HFF-Myc (cell line): ENCODE measurements around the gene SMAP1.
A peak's percentile ranks its signal among the peaks of the same experiment; 100 is the strongest.

Source experiments
- DNase-seq: peaks from one replicate; pipeline ENCODE4 v3.0.0-alpha.2; 2011; ENCODE audit warnings: low read depth; ENCODE audit errors: extremely low read depth
- H3K4me3 ChIP-seq: replicated peaks from 2 replicates; pipeline ENCODE4 v1.5.1; 2011; ENCODE audit warnings: low read depth, mild to moderate bottlenecking, control low read depth, low read length
- CTCF ChIP-seq: IDR thresholded peaks from 2 replicates; pipeline ENCODE4 v1.5.1; 2012; ENCODE audit warnings: mild to moderate bottlenecking, low read depth, low read length, control low read depth; ENCODE audit errors: missing control alignments

SMAP1 gene

GRCh38 chr6:70667711-70668498, at the start of gene SMAP1:
Gene SMAP1 (plus strand): TSS chr6:70667883. CDS start chr6:70668024, 141 bp downstream.
- H3K4me3 ChIP-seq: peak within 1 kb of the TSS; percentile 87
- DNase-seq: no peak
- no peak for TF ChIP-seq CTCF

GRCh38 chr6:70620746-70621145, 46.9 kb upstream of the SMAP1 start:
- no peak for TF ChIP-seq CTCF
- DNase-seq: no peak
- no peak overlapping the region for H3K4me3 ChIP-seq

- no peak overlapping the region for H3K4me3 ChIP-seq
- no peak for TF ChIP-seq CTCF
- no peak for DNase-seq
These were observed 45.2 kb upstream of the SMAP1 start for GRCh38 chr6:70622461-70622860.

GRCh38 chr6:70625436-70625835, 42.2 kb upstream of the SMAP1 start:
- no peak overlapping the region for H3K4me3 ChIP-seq
- no peak for TF ChIP-seq CTCF
- DNase-seq: no peak

GRCh38 chr6:70627500-70628254, 40.0 kb upstream of the SMAP1 start:
- no peak for TF ChIP-seq CTCF
- H3K4me3 ChIP-seq: no peak overlapping the region
- DNase-seq: no peak

- no peak for TF ChIP-seq CTCF
- no peak overlapping the region for H3K4me3 ChIP-seq
- DNase-seq: no peak
These were observed 37.8 kb upstream of the SMAP1 start for GRCh38 chr6:70629929-70630328.
